ENCODE data around the gene RASSF5.

RASSF5 gene

DNA sequence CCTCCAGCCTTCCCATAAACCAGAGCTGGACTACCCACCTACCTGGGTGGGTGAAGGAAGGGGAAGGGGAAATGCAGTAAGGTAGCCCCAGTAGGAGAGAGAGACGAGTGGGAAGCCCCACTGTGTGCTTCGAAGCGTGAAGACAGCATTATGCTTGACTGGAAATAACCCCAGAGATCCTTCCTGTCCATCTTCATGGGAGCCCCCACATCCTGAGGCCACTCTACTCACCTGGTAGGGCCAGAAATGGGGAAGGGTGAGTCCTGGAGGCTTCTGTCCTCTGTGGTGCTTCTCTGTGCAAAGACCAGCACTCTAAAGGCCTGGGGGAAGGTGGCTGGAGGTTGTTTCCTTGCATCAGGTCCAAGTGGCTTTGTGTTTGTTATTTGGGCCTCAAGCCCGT lies 10.0 kb upstream of the RASSF5 start:
- TF ChIP-seq, protein P1, sequence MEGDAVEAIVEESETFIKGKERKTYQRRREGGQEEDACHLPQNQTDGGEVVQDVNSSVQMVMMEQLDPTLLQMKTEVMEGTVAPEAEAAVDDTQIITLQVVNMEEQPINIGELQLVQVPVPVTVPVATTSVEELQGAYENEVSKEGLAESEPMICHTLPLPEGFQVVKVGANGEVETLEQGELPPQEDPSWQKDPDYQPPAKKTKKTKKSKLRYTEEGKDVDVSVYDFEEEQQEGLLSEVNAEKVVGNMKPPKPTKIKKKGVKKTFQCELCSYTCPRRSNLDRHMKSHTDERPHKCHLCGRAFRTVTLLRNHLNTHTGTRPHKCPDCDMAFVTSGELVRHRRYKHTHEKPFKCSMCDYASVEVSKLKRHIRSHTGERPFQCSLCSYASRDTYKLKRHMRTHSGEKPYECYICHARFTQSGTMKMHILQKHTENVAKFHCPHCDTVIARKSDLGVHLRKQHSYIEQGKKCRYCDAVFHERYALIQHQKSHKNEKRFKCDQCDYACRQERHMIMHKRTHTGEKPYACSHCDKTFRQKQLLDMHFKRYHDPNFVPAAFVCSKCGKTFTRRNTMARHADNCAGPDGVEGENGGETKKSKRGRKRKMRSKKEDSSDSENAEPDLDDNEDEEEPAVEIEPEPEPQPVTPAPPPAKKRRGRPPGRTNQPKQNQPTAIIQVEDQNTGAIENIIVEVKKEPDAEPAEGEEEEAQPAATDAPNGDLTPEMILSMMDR (IDR thresholded peaks at IDR 0.05; ENCODE audit: insufficient read depth, missing control alignments): no peak
- FAIRE-seq (no peak), DNase-seq (ENCODE audit: insufficient read length, low spot score) (no peak)

DNA sequence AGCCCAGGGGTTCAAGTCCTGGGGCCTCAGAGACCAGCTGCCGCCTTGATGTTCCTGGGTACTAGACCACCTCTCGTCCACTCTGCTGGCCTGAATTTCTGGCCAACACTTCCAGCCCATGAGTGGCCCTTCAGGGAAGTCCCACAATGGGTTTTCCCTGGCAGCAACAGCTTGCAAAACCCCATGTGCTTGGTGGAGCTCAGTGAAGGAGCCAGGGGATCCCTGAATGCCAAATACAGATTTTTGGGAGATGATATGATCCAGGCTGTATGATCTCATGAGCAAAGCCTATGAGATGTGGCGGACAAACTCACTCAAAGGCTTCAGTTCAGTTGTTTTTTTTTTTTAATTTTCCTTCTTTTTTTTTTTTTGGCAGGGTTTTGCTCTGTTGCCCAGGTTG lies 9.6 kb upstream of the RASSF5 start:
- no peak for FAIRE-seq
- TF ChIP-seq, protein P1 (IDR thresholded peaks at IDR 0.05; ENCODE audit: insufficient read depth, missing control alignments): no peak

DNA sequence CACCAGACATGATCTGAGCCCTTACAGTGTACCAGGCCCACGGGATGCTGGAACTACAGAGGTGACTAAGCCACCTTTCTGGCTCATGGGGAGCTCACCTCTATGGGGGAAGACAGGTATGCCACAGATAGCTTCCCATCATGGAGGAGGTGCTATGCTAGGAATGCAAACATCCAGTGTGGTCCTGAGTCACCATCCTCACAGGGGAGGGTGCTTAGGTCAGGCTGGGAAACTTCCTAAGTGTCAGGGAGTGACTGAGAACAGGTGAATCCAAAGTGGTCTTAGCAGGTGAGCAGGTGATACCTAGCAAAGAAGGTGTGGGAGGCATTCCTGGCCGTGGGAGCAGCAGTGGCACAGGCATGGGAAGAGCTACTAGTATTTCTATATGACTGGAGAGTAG lies 8.6 kb upstream of the RASSF5 start:
- DNase-seq (ENCODE audit: insufficient read length, low spot score) (no peak), FAIRE-seq (no peak)
- TF ChIP-seq, protein P1 (IDR thresholded peaks at IDR 0.05; ENCODE audit: insufficient read depth, missing control alignments): no peak

More for the DNA sequence above, 9.6 kb upstream of the RASSF5 start:
- DNase-seq (ENCODE audit: insufficient read length, low spot score): no peak

DNA sequence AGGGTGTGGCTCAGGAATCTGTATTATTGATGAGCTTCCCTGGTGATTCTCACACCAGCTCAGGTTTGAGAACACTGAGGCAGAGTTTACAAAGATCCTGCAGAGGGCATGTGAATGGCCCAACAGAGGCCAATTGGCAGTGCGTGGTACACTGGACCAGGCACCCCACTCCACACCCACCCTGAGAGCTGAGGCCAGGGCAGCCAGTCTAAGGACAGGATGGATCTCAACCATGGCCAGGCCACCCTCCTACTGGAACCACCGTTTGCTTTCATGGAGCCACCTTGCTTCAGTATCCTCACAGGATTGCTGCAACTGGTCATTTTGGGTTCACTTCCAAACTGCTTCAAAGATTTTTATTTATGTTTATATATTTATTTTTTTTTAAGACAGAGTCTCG lies 7.3 kb upstream of the RASSF5 start:
- TF ChIP-seq, protein P1 (IDR thresholded peaks at IDR 0.05; ENCODE audit: insufficient read depth, missing control alignments): no peak
- FAIRE-seq (no peak), DNase-seq (ENCODE audit: insufficient read length, low spot score) (no peak)

DNA sequence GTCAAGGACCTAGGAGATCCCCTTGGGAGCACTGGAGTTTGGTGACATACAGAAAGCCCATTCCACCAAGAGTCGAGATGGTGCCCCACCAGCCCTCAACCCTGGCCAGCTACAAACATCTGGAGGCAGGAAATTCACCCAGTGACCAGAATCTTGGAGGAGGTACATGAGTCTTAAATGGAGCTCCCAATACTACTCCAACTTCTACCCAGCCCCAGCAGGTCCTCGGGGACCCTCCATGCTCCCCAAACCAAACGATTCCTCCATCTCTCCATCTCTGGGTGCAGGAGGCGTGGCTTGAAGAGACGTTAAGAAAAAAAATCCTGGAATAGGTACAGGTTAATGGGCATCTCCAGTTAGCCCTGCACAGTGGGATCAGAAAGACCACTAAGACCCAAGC lies 5.5 kb upstream of the RASSF5 start:
- TF ChIP-seq, protein P1 (IDR thresholded peaks at IDR 0.05; ENCODE audit: insufficient read depth, missing control alignments): no peak
- FAIRE-seq (no peak), DNase-seq (ENCODE audit: insufficient read length, low spot score) (no peak)

DNA sequence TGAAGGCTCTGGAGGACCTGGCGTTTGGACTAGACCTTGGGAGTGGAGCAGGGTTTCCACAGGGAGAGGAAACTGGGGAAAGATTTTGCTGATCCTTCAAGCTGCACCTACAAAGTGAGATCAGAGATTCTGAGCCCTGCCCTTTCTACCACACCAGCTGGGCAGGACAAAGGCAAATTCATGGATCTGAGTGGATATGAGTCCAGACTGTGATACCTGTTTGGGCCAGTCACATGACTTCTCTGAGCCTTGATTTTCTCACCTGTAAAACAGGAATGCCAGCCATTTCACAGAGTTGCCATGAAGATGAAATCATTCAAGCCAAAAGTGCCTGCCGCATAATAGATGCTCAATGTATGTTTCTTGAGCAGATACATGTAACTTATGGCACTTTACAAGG lies 4.9 kb upstream of the RASSF5 start:
- no peak for FAIRE-seq

DNA sequence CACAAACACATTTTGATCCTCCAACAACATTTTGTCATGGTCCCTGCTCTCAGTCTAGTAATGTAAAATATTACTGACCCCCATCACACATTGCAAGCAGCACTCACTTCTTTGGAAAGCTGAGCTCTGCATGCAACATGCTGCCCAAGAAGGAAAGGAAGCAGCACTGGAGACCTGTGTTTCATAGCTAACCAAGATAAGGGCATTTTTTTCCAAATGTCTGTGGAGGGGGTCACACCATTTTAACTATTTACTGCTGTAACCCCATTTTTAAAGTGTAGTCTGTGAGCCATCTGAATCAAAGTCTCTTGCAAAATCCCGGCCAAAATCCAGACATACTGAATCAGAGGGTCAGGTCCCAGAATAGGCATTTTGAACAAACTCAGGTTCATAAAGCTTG lies 4.5 kb upstream of the RASSF5 start:
- no peak for DNase-seq (ENCODE audit: insufficient read length, low spot score)
- TF ChIP-seq, protein P1 (IDR thresholded peaks at IDR 0.05; ENCODE audit: insufficient read depth, missing control alignments): no peak
- FAIRE-seq: no peak

More for the DNA sequence above, 4.9 kb upstream of the RASSF5 start:
- DNase-seq (ENCODE audit: insufficient read length, low spot score): no peak
- TF ChIP-seq, protein P1 (IDR thresholded peaks at IDR 0.05; ENCODE audit: insufficient read depth, missing control alignments): no peak
